Measurements from ENCODE around the gene OXGR1.
"Not testable (repeated sequence)": the region's sequence is repeated elsewhere in the genome, so short reads cannot be mapped to it uniquely, and the experiment has no call there.

OXGR1 gene

GRCh38 chr13:97005625-97006262 lies 11.5 kb upstream of the OXGR1 start:
- no peak for DNase-seq (ENCODE audit: low read depth)

GRCh38 chr13:97004886-97005285 lies 10.6 kb upstream of the OXGR1 start:
- no peak for DNase-seq (ENCODE audit: low read depth)

- no peak for DNase-seq (ENCODE audit: low read depth)
Measured at GRCh38 chr13:97004096-97004876, 10.0 kb upstream of the OXGR1 start.

GRCh38 chr13:97003071-97003470 lies 8.8 kb upstream of the OXGR1 start:
- no peak for DNase-seq (ENCODE audit: low read depth)

- no peak for DNase-seq (ENCODE audit: low read depth)
Measured at GRCh38 chr13:97002581-97002980, 8.3 kb upstream of the OXGR1 start.

- no peak for DNase-seq (ENCODE audit: low read depth)
Measured at GRCh38 chr13:97001636-97002035, 7.4 kb upstream of the OXGR1 start.

- no peak for DNase-seq (ENCODE audit: low read depth)
Measured at GRCh38 chr13:97000295-97000925, 6.1 kb upstream of the OXGR1 start.

GRCh38 chr13:96999091-96999490 lies 4.8 kb upstream of the OXGR1 start:
- no peak for DNase-seq (ENCODE audit: low read depth)

- no peak for DNase-seq (ENCODE audit: low read depth)
Measured at GRCh38 chr13:96998051-96998450, 3.8 kb upstream of the OXGR1 start.

- DNase-seq (ENCODE audit: low read depth) = no peak
Measured at GRCh38 chr13:96996886-96997285, 2.6 kb upstream of the OXGR1 start.

- DNase-seq (ENCODE audit: low read depth) = no peak
Measured at GRCh38 chr13:96996107-96996506, 1.8 kb upstream of the OXGR1 start.

- DNase-seq (ENCODE audit: low read depth) = no peak
Measured at GRCh38 chr13:96994858-96995243, 575 bp upstream of the OXGR1 start.

GRCh38 chr13:96993634-96994016 lies 651 bp downstream of the OXGR1 start:
- no peak for DNase-seq (ENCODE audit: low read depth)

- no peak for DNase-seq (ENCODE audit: low read depth)
Measured at GRCh38 chr13:96992633-96993032, 1.6 kb downstream of the OXGR1 start.

- DNase-seq (ENCODE audit: low read depth) = no peak
Measured at GRCh38 chr13:96991072-96991471, 3.2 kb downstream of the OXGR1 start.

GRCh38 chr13:96988441-96988840 lies 5.8 kb downstream of the OXGR1 start:
- DNase-seq (ENCODE audit: low read depth) = no peak

- no peak for DNase-seq (ENCODE audit: low read depth)
Measured at GRCh38 chr13:96984051-96984508, 10.2 kb downstream of the OXGR1 start.

GRCh38 chr13:96982672-96983071 lies 11.6 kb downstream of the OXGR1 start:
- DNase-seq (ENCODE audit: low read depth) = no peak

GRCh38 chr13:96979861-96980260 lies 14.4 kb downstream of the OXGR1 start:
- not testable (repeated sequence) for DNase-seq (ENCODE audit: low read depth)

- no peak for DNase-seq (ENCODE audit: low read depth)
Measured at GRCh38 chr13:96968027-96968426, 26.2 kb downstream of the OXGR1 start.

- no peak for DNase-seq (ENCODE audit: low read depth)
Measured at GRCh38 chr13:96967248-96967745, 27.0 kb downstream of the OXGR1 start.

- DNase-seq (ENCODE audit: low read depth) = no peak
Measured at GRCh38 chr13:96966415-96967102, 27.7 kb downstream of the OXGR1 start.
